ENCODE data around the gene MCAT. TPM values are rescaled to one million over a fixed set of nuclear protein-coding genes. Genes with fewer than 3 reads are reported as not detected.

The MCAT gene
- total and polyA plus RNA-seq, 2 donors (not counting 1 experiment from before 2014, with no cell fraction given): 8.4 to 10.1 TPM

GRCh38 chr22:43098356-43098755, 44.8 kb downstream of the MCAT start:
- Histone ChIP-seq H3K4me1 (ENCODE audit: control insufficient read depth in 2 of 2, insufficient read depth in 2 of 2, low read length in 2 of 2) (peaks cover 0 to 5% of the 10 kb centered on the region in 2 donors), H4K20me1 (ENCODE audit: control insufficient read depth, insufficient read depth, low read length, poor library complexity, severe bottlenecking) (no peaks in the 10 kb centered on the region), H3K4me3 (ENCODE audit: control extremely low read depth in 1 of 5, extremely low read depth in 1 of 5, insufficient read depth in 1 of 5, low read depth in 2 of 5, low read length in 4 of 5) (no peak overlapping the region), H3K9me3 (ENCODE audit: control extremely low read depth in 1 of 3, control insufficient read depth in 2 of 3, insufficient read depth in 1 of 3, low read length in 2 of 3) (peaks cover 0 to 19% (median 6%) of the 10 kb centered on the region in 3 donors), H2AFZ (ENCODE audit: insufficient read depth, low read depth, low read length, poor library complexity, severe bottlenecking) (no peak overlapping the region), H3K36me3 (replicated peaks in 1 of 2; ENCODE audit: control extremely low read depth in 1 of 2, control insufficient read depth in 1 of 2, extremely low read depth in 1 of 2, insufficient read depth in 2 of 2, low read length in 1 of 2) (no peaks in the 10 kb centered on the region), H3K27ac (ENCODE audit: low read length in 2 of 2) (no peak overlapping the region), H3K79me2 (ENCODE audit: control insufficient read depth, insufficient read depth, low read length) (no peaks in the 10 kb centered on the region), H3K4me2 (replicated peaks; ENCODE audit: low read depth, low read length, poor library complexity, severe bottlenecking) (no peak overlapping the region), H3K27me3 (replicated peaks in 1 of 4; ENCODE audit: control extremely low read depth in 1 of 4, control insufficient read depth in 3 of 4, insufficient read depth in 4 of 4, low read length in 3 of 4) (peaks cover 0 to 4% (median 0%) of the 10 kb centered on the region in 4 experiments), H3K9ac (ENCODE audit: low read length) (no peak overlapping the region)
- ChIA-PET CTCF (no interaction called here), POLR2A (no interaction called here)
- no peak for ATAC-seq (ENCODE audit: low read depth)
- intact Hi-C loops (cut with micrococcal nuclease): no loop called here
- 66% methylated on average over 4 of the region's 4 CpGs for WGBS (ENCODE audit: insufficient coverage)
- H3K27ac Mint-ChIP-seq: no peak overlapping the region
- no peaks in the 10 kb centered on the region for H3K27me3 Mint-ChIP-seq
- H3K4me3 Mint-ChIP-seq: no peak overlapping the region
- no peak for DNase-seq
- peaks cover 6% of the 10 kb centered on the region for H3K9me3 Mint-ChIP-seq (ENCODE audit: insufficient read depth)
- no peak for TF ChIP-seq EZH2 (IDR thresholded peaks at IDR 0.05; ENCODE audit: borderline replicate concordance, insufficient read depth, low read depth, low read length, poor library complexity, severe bottlenecking)
- H3K4me1 Mint-ChIP-seq: peaks cover 3% of the 10 kb centered on the region

DNA sequence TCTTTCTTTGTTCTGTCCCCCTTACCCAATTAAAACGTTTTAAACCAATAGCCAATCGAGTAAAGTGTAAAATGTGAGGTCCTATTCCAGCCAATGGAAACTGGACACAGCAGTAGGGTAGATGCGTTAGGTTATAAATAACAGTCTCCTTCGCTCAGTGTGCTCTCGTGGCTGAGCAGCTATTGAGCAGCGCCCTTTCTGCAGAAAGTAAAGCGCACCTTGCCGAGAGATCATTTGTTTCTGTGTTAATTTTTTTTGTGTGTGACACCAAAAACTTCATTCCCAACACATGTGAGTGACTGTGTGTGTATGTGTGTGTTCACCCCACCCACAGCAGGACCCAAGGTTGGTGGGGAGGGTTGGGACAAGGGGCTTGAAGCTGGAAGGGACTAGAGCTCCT, 46.8 kb downstream of the MCAT start:
- Histone ChIP-seq H3K27me3 (replicated peaks in 1 of 4; ENCODE audit: control extremely low read depth in 1 of 4, control insufficient read depth in 3 of 4, insufficient read depth in 4 of 4, low read length in 3 of 4) (peaks cover 0 to 4% (median 0%) of the 10 kb centered on the region in 4 experiments), H3K4me3 (ENCODE audit: control extremely low read depth in 1 of 5, extremely low read depth in 1 of 5, insufficient read depth in 1 of 5, low read depth in 2 of 5, low read length in 4 of 5) (no peak overlapping the region), H3K9ac (ENCODE audit: low read length) (no peak overlapping the region), H3K4me1 (ENCODE audit: control insufficient read depth in 2 of 2, insufficient read depth in 2 of 2, low read length in 2 of 2) (peaks cover 0 to 9% of the 10 kb centered on the region in 2 donors), H3K36me3 (replicated peaks in 1 of 2; ENCODE audit: control extremely low read depth in 1 of 2, control insufficient read depth in 1 of 2, extremely low read depth in 1 of 2, insufficient read depth in 2 of 2, low read length in 1 of 2) (no peaks in the 10 kb centered on the region), H3K9me3 (ENCODE audit: control extremely low read depth in 1 of 3, control insufficient read depth in 2 of 3, insufficient read depth in 1 of 3, low read length in 2 of 3) (peaks cover 0 to 19% (median 6%) of the 10 kb centered on the region in 3 donors), H3K27ac (ENCODE audit: low read length in 2 of 2) (no peak overlapping the region), H3K4me2 (replicated peaks; ENCODE audit: low read depth, low read length, poor library complexity, severe bottlenecking) (no peak overlapping the region), H2AFZ (ENCODE audit: insufficient read depth, low read depth, low read length, poor library complexity, severe bottlenecking) (no peak overlapping the region), H3K79me2 (ENCODE audit: control insufficient read depth, insufficient read depth, low read length) (no peaks in the 10 kb centered on the region), H4K20me1 (ENCODE audit: control insufficient read depth, insufficient read depth, low read length, poor library complexity, severe bottlenecking) (no peaks in the 10 kb centered on the region)
- ChIA-PET POLR2A (no interaction called here), CTCF (interaction anchor here (0.7 kb wide), 1 partner anchor 226 kb away, joined by 3 read pairs; no protein-coding TSS in a partner anchor)
- 100% methylated on average over 4 of the region's 8 CpGs for WGBS (ENCODE audit: insufficient coverage)
- H3K4me3 Mint-ChIP-seq: no peak overlapping the region
- intact Hi-C loops (cut with micrococcal nuclease): no loop called here
- ATAC-seq (ENCODE audit: low read depth): no peak
- H3K9me3 Mint-ChIP-seq (ENCODE audit: insufficient read depth): peaks cover 6% of the 10 kb centered on the region
- H3K27me3 Mint-ChIP-seq: no peaks in the 10 kb centered on the region
- H3K4me1 Mint-ChIP-seq: peaks cover 8% of the 10 kb centered on the region
- TF ChIP-seq EZH2 (IDR thresholded peaks at IDR 0.05; ENCODE audit: borderline replicate concordance, insufficient read depth, low read depth, low read length, poor library complexity, severe bottlenecking) (no peak), CTCF (IDR thresholded peaks at IDR 0.05) (no peak)
- H3K27ac Mint-ChIP-seq: peak overlapping the region; percentile 15
- no peak for DNase-seq
